K562 (cell line): Measurements from ENCODE around the gene LRRC38. TPM values are rescaled to one million over a fixed set of nuclear protein-coding genes. Genes with fewer than 3 reads are reported as not detected.

Source experiments
- ATAC-seq: fragments of 200-7000 bp; cut with Tn5 transposase; 3 replicates; pipeline ENCODE4 v1.9.1; 2020; ENCODE audit warnings: moderate library complexity
- BruUV-seq: library from RNA; stranded (reverse); fragments of 400-500 nt; replicated peaks from 2 replicates; lab custom pipeline; 2021; lab: Mats Ljungman, UMichigan
- CTCF ChIA-PET: fragments of 300-600 bp; formaldehyde crosslinking; extraction: SDS; loops from one replicate; lab custom pipeline; 2021; ENCODE audit warnings: low intra/inter-chr PET ratio; lab: Yijun Ruan, JAX
- POLR2A ChIA-PET: fragments of 300-600, 350-650 bp; sonication (Branson Sonifier 250); formaldehyde crosslinking; extraction: SDS; loops from one replicate; lab custom pipeline; 2021; ENCODE audit warnings: antibody characterized with exemption, inconsistent platforms; lab: Yijun Ruan, JAX
- DNase-seq, 4 experiments: peaks; one replicate each; pipeline versions ENCODE4 v3.0.0 to v3.0.0-alpha.2; 2011 to 2018; ENCODE audit warnings: low spot score in 3 of 4, mixed read lengths in 3 of 4; ENCODE audit errors: extremely low read depth in 1 of 4
- FAIRE-seq: peaks from 2 replicates; lab custom pipeline; 2011; peaks lifted over from hg19 to GRCh38; lab: Jason Lieb, UNC
- H2AFZ ChIP-seq: 2 replicates; pipeline ENCODE4 v1.6.0; 2011; ENCODE audit warnings: low read depth, low read length, control low read depth, inconsistent platforms
- H3K27ac ChIP-seq: fragments of 200-600 bp; 3 replicates; pipeline ENCODE4 v1.8.0; 2011; ENCODE audit warnings: low read depth, mild to moderate bottlenecking, control low read depth, inconsistent platforms, low read length, moderate library complexity, mixed read lengths; ENCODE audit errors: extremely low read depth
- H3K27me3 ChIP-seq, 2 experiments: fragments of 300-600 bp in 1 of 2; 2 replicates in 1 of 2; 3 replicates in 1 of 2; pipeline versions ENCODE4 v1.6.0 to v1.8.0; 2011; ENCODE audit warnings: inconsistent platforms in 2 of 2, low read length in 2 of 2, mild to moderate bottlenecking in 1 of 2, mixed read lengths in 1 of 2, moderate library complexity in 1 of 2; ENCODE audit not compliant: control insufficient read depth in 2 of 2, insufficient read depth in 2 of 2
- H3K36me3 ChIP-seq: fragments of 300-600 bp; 3 replicates; pipeline ENCODE4 v1.8.0; 2011; ENCODE audit warnings: mild to moderate bottlenecking, low read length, inconsistent platforms; ENCODE audit not compliant: control insufficient read depth, insufficient read depth
- H3K4me1 ChIP-seq, 2 experiments: fragments of 200-600 bp in 1 of 2; replicated peaks in 1 of 2; 2 replicates in 1 of 2; 3 replicates in 1 of 2; pipeline versions ENCODE4 v1.5.1 to v1.8.0; 2011; ENCODE audit warnings: inconsistent platforms in 2 of 2, low read length in 2 of 2, mild to moderate bottlenecking in 1 of 2, mixed read lengths in 1 of 2, moderate library complexity in 1 of 2; ENCODE audit not compliant: control insufficient read depth in 2 of 2, insufficient read depth in 2 of 2
- H3K4me2 ChIP-seq: 2 replicates; pipeline ENCODE4 v1.6.1; 2011; ENCODE audit warnings: low read length, control low read depth, inconsistent platforms, mixed read lengths; ENCODE audit not compliant: insufficient read depth
- H3K4me3 ChIP-seq: fragments of 200-600 bp; sonication (generic), shearing (Covaris generic); 2 replicates; pipeline ENCODE4 v1.5.1; 2016; ENCODE audit warnings: control low read depth, inconsistent platforms
- H3K79me2 ChIP-seq: fragments of 200-600 bp; 3 replicates; pipeline ENCODE4 v1.8.0; 2011; ENCODE audit warnings: low read length, inconsistent platforms; ENCODE audit not compliant: control insufficient read depth, insufficient read depth
- H3K9ac ChIP-seq, 2 experiments: 2 replicates each; pipeline versions ENCODE4 v1.6.0 to v1.6.1; 2011; ENCODE audit warnings: low read depth in 2 of 2, low read length in 2 of 2, control low read depth in 1 of 2, inconsistent platforms in 1 of 2, mild to moderate bottlenecking in 1 of 2, mixed read lengths in 1 of 2; ENCODE audit not compliant: insufficient read depth in 1 of 2
- H3K9me1 ChIP-seq: one replicate; pipeline ENCODE4 v1.6.0; 2011; ENCODE audit warnings: inconsistent platforms, mild to moderate bottlenecking, low read length, moderate library complexity; ENCODE audit not compliant: control insufficient read depth, insufficient read depth
- H3K9me3 ChIP-seq: replicated peaks from 2 replicates; pipeline ENCODE4 v1.5.1; 2011; ENCODE audit warnings: low read depth, low read length, inconsistent platforms; ENCODE audit not compliant: control insufficient read depth, insufficient read depth
- H4K20me1 ChIP-seq: replicated peaks from 2 replicates; pipeline ENCODE4 v1.6.1; 2011; ENCODE audit warnings: low read length, inconsistent platforms, mixed read lengths; ENCODE audit not compliant: control insufficient read depth, insufficient read depth
- ATF7 ChIP-seq: fragments of 450-650 bp; IDR thresholded peaks from 2 replicates; pipeline ENCODE4 v1.7.1; 2014; ENCODE audit warnings: mild to moderate bottlenecking, moderate library complexity
- CBFA2T3 ChIP-seq: fragments of 450-650 bp; IDR thresholded peaks from 2 replicates; pipeline ENCODE4 v1.6.1; 2017
- E2F1 ChIP-seq: sonication (generic); formaldehyde crosslinking; IDR thresholded peaks from 2 replicates; pipeline ENCODE4 v1.8.1; 2023; ENCODE audit warnings: mild to moderate bottlenecking, missing genetic modification reagents, moderate library complexity
- EP400 ChIP-seq: fragments of 450-650 bp; IDR thresholded peaks from 2 replicates; pipeline ENCODE4 v1.6.1; 2017; ENCODE audit warnings: antibody characterized with exemption, mild to moderate bottlenecking, moderate library complexity
- MBD1 ChIP-seq: fragments of 250-450 bp; sonication (Bioruptor Pico); IDR thresholded peaks from 2 replicates; pipeline ENCODE4 v1.8.0; 2022; ENCODE audit warnings: inconsistent platforms
- NFXL1 ChIP-seq: fragments of 450-650 bp; formaldehyde crosslinking; IDR thresholded peaks from 2 replicates; pipeline ENCODE4 v1.4.0; 2021; ENCODE audit warnings: mild to moderate bottlenecking
- NUFIP1 ChIP-seq: fragments of 450-650 bp; IDR thresholded peaks from 2 replicates; pipeline ENCODE4 v1.6.1; 2018; ENCODE audit not compliant: partially characterized antibody
- WGBS: fragments of 100-300 bp; shearing (Covaris generic); methylation state at CpG from one replicate; pipeline ENCODE4 v1.1.6; 2016; ENCODE audit warnings: low coverage, mixed read lengths; ENCODE audit not compliant: insufficient coverage; ENCODE audit errors: missing lambda C conversion rate; 5-methylcytosine and 5-hydroxymethylcytosine counted together
- in situ Hi-C: fragments of 300-500 bp; cut with MboI; formaldehyde crosslinking; loops from 4 replicates; pipeline ENCODE4 v1.15.0; 2018; ENCODE audit warnings: inconsistent platforms, mixed read lengths
- intact Hi-C: fragments of 100-400 bp; cut with micrococcal nuclease; formaldehyde crosslinking; loops from 2 replicates; pipeline ENCODE4 v1.14.2; 2022
- polyA plus RNA-seq, 8 experiments: library from polyadenylated mRNA; depleted of rRNA in 4 of 8; stranded (reverse) in 5 of 8; unstranded in 3 of 8; fragments of >200 nt; fragmentation: Nextera tagmentation in 2 of 8; fragmentation: Illumina TruSeq in 1 of 8; extraction: Ambion mirVana in 2 of 8; extraction: Trizol in 1 of 8; gene quantifications; 2 replicates each; pipeline versions ENCODE4 v1.2.1 to v1.2.3, GENCODE V29; 2011 to 2014; ENCODE audit warnings: inconsistent platforms in 1 of 8, missing spikeins in 1 of 8
- total RNA-seq, 7 experiments: library from RNA; depleted of rRNA in 6 of 7; stranded (reverse); fragments of >200 nt in 6 of 7; fragmentation: Illumina TruSeq in 2 of 7; extraction: Trizol in 2 of 7; gene quantifications; 2 replicates each; pipeline versions ENCODE4 v1.2.1 to v1.2.3, GENCODE V29; 2011 to 2021; ENCODE audit warnings: low replicate concordance in 1 of 7
- TF ChIP-seq, protein P1 (sequence below): sonication (generic); formaldehyde crosslinking; IDR thresholded peaks from 2 replicates; pipeline ENCODE4 v1.8.0; 2022; ENCODE audit warnings: missing genetic modification reagents, mild to moderate bottlenecking, borderline replicate concordance
- TF ChIP-seq, protein P2 (sequence below): fragments of 450-650 bp; IDR thresholded peaks from 2 replicates; pipeline ENCODE4 v1.6.1; 2016

LRRC38 gene
- total and polyA plus RNA-seq, 9 of the 15 experiments (the other 6 are each of a cell fraction or from before 2014, with no cell fraction given): not detected

- TF ChIP-seq, protein P1, sequence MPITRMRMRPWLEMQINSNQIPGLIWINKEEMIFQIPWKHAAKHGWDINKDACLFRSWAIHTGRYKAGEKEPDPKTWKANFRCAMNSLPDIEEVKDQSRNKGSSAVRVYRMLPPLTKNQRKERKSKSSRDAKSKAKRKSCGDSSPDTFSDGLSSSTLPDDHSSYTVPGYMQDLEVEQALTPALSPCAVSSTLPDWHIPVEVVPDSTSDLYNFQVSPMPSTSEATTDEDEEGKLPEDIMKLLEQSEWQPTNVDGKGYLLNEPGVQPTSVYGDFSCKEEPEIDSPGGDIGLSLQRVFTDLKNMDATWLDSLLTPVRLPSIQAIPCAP: no peak
- TF ChIP-seq MBD1: no peak
- TF ChIP-seq NUFIP1: no peak
- no peak for TF ChIP-seq ATF7
- no peak for TF ChIP-seq E2F1
These were observed 21.1 kb downstream of the LRRC38 start (continued) for GRCh38 chr1:13492711-13493110.

- intact Hi-C loops (no loop called here), in situ Hi-C loops (no loop called here)
- Histone ChIP-seq H3K27ac (no peak overlapping the region), H3K27me3 (peaks cover 30 to 67% of the 10 kb centered on the region in 2 experiments; a peak in 4 of 5 replicates), H4K20me1 (no peaks in the 10 kb centered on the region), H3K4me1 (no peaks in the 10 kb centered on the region; a peak in 1 of 5 replicates), H3K79me2 (no peaks in the 10 kb centered on the region), H2AFZ (no peak overlapping the region), H3K9ac (no peak overlapping the region), H3K4me3 (no peak overlapping the region), H3K9me1 (peaks cover 2% of the 10 kb centered on the region), H3K9me3 (no peaks in the 10 kb centered on the region), H3K4me2 (no peak overlapping the region), H3K36me3 (no peaks in the 10 kb centered on the region)
- TF ChIP-seq NFXL1: no peak
- TF ChIP-seq, protein P2, sequence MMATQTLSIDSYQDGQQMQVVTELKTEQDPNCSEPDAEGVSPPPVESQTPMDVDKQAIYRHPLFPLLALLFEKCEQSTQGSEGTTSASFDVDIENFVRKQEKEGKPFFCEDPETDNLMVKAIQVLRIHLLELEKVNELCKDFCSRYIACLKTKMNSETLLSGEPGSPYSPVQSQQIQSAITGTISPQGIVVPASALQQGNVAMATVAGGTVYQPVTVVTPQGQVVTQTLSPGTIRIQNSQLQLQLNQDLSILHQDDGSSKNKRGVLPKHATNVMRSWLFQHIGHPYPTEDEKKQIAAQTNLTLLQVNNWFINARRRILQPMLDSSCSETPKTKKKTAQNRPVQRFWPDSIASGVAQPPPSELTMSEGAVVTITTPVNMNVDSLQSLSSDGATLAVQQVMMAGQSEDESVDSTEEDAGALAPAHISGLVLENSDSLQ: no peak
- TF ChIP-seq EP400: no peak
- no peak for TF ChIP-seq CBFA2T3
- FAIRE-seq (no peak), ATAC-seq (no peak), DNase-seq (no peak)
- POLR2A ChIA-PET: interaction anchor here (1.4 to 1.5 kb wide), 2 partner anchors 13 to 24 kb away, joined by 3 read pairs; no protein-coding TSS in a partner anchor
- BruUV-seq: no TSS peak
- 0% methylated on average over 3 of the region's 3 CpGs for WGBS
- CTCF ChIA-PET: no interaction called here
These were observed 25.8 kb downstream of the LRRC38 start for GRCh38 chr1:13487957-13488356.
